ENCODE results near the gene NRG3.

DNA sequence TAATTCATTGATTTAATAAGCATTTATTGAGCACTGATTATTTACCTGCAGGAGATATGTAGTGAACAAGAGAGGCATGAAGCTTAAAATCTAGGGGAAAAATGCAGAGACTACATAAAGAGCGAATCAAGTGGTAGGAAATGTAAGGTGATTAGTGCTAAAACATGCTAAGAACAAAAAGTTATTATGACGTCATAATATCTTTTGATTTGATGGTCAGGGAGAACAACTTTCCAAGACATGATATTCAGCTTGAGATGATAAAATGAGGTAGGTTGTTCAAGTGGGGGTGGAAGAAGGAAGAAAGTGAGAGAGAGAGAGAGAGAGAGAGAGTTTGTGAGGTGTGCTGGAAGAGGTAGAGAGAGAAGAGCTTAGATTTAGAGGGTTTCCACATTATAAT lies 317.7 kb downstream of the NRG3 start:
- TF ChIP-seq, protein P1, sequence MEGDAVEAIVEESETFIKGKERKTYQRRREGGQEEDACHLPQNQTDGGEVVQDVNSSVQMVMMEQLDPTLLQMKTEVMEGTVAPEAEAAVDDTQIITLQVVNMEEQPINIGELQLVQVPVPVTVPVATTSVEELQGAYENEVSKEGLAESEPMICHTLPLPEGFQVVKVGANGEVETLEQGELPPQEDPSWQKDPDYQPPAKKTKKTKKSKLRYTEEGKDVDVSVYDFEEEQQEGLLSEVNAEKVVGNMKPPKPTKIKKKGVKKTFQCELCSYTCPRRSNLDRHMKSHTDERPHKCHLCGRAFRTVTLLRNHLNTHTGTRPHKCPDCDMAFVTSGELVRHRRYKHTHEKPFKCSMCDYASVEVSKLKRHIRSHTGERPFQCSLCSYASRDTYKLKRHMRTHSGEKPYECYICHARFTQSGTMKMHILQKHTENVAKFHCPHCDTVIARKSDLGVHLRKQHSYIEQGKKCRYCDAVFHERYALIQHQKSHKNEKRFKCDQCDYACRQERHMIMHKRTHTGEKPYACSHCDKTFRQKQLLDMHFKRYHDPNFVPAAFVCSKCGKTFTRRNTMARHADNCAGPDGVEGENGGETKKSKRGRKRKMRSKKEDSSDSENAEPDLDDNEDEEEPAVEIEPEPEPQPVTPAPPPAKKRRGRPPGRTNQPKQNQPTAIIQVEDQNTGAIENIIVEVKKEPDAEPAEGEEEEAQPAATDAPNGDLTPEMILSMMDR (IDR thresholded peaks at IDR 0.05 in 2 of 3, conservative IDR thresholded peaks at IDR 0.05 in 1 of 3; ENCODE audit: borderline replicate concordance in 1 of 3, insufficient read depth in 1 of 3, low read depth in 2 of 3, low read length in 2 of 3) = no peak
- TF ChIP-seq SIN3A (IDR thresholded peaks at IDR 0.05; ENCODE audit: low read depth) (no peak), POLR2A (IDR thresholded peaks at IDR 0.05; ENCODE audit: borderline replicate concordance, extremely low read depth, insufficient read depth, insufficient read length) (no peak)
